A549 treated with AZD9567 at 1 μM for 4 hours (cell line): ENCODE data around the gene HEXD. TPM values are rescaled to one million over a fixed set of nuclear protein-coding genes. Genes with fewer than 3 reads are reported as not detected.

Experiments
- total RNA-seq: library from RNA; stranded (reverse); fragments of 200-300 nt; extraction: Qiagen RNA extraction; gene quantifications from 5 replicates; pipeline ENCODE4 v1.2.3, GENCODE V29; 2022; ENCODE audit not compliant: insufficient read depth

The HEXD gene
- 16.0 to 19.8 TPM (median 17.8 TPM) in 5 replicates for total RNA-seq

DNA sequence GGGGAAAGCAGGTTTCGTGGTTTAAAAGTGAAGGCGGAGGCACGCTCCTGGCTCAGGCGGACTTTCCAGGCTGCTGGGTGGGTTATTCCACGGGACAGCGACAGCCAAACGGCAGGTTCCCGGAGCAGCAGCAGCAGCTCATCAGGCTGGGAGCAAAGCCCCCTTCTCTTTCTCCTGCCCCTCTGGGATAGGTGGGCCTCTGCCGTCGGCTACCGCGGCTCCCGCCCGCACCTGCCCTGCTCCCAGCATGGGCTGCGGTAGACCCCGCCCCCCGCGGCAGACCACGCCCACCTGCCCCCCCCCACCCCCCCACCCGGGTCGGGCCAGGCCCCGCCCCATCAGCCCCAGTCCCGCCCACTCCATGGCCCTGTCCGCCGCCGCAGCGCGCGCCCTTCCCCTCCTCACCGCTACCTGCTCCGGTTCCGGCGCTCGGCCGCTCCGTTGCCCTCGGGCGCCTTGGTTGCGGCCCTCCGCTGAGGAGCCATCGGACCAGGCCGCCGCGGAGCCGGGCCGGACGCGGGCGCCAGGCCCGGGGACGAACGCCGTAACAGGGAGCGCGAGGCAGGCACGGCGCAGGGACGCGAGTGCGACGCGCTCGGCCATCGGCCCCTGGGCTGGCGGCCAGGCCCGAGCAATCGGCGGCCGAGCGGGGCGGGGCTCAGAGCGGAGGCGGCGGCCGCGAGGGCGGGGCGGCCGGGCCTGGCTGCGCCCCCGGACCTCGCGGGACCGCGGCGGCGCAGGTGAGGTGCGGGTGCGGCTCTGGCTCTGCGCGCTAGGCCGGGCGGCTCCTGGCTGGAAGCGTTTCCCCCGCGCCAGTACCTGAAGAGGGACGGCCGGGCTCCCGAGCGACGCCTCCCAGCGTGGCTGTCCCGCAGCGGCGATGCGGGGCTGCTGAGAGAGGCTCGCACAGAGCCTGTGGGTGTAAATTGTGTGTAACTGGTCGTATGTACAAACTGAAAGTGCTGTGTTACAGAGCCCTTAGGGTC lies at the start of gene HEXD, which contains the start of gene OGFOD3:
HEXD (plus strand) TSS at position 347 of the 986 bp plus-strand sequence. CDS start 1,453 bp downstream, outside the sequence.
OGFOD3 (minus strand) TSS at position 586 of the 986 bp plus-strand sequence; CDS start at position 485, 101 bp downstream.

DNA sequence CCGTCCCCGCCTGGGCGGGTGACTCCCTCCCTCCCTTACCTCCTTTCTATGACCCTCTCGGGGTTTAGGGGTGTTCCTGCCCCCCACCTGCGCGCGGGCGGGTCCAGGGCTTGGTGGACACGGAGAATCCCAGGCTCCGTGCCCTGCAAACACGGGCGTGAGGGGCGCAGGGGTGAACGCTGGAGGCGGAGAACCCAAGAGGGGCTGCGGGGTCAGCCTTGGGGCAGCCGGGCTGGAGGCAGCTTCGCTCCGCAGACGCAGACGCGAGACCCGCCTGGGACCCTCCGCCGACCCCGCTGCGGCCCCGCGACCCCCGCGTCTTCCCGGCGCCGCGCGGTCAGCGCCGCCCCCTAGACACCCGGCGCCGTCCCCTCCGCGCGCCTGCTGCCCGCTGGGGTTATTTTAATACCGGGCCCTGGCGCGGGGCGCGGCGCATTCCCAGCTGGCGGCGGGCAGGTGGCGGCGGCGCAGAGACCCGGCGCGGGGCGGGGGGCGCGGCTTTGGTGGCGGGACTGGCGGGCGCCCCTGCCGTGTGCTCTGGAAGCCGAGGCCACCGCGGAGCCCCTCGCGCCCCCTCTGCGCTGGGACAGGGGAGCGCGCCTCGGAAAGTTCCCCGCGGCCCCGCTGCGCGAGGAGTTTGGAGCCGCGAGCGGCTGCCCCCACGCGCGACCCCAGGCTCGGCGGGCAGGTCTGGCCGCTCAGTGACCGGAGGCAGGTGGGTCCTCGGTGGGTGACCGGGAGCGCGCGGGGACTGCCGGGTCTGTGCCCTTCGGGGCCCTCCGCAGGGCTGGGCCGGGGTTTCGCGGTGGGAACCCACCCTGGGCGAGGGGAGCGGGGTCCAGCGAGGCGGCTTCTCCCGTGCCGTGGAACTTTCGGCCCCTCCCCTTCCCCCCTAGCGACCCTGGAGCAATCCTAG lies 46.6 kb upstream of the HEXD start, which contains the start of gene UTS2R:
UTS2R (plus strand) TSS at position 433 of the 916 bp plus-strand sequence. CDS start 2,560 bp downstream, outside the sequence.

DNA sequence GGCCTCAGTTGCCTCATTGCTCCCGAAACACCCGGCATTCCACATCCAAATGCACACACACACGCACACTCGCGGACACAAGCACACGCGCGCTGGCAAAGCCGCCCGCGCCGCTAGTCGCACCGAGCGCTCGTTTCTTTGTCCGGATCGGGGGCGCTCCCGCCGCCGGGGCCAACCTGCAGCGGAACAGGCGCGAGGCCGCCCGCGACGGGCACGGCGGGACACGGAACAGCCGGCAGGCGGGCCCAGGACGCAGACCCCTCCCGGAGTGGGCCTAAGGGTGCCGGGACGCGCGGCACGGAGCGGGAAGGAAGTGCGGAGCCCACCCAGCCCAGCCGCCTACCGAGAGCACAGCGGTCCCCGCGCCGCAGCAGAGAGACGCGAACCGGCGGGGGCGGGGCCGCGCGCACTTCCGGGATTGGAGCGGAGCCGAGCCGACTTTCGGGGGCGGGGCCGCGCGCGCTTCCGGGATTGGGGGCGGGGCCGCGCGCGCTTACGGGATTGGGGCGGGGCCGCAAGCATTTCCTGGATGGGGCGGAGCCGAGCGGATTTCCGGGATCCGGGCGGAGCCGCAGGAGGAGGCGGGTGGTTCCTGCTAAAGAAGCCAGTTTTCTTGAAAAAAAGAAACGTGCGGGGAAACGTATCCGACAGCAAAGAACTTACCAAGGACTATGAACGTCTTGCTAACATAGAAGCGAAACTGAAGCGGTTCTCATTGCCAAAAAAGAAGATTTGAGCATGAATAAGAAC lies 32.4 kb downstream of the HEXD start, which contains the start of gene CYBC1:
CYBC1 (minus strand) TSS at position 396 of the 750 bp plus-strand sequence. CDS start 1,498 bp downstream, outside the sequence.

DNA sequence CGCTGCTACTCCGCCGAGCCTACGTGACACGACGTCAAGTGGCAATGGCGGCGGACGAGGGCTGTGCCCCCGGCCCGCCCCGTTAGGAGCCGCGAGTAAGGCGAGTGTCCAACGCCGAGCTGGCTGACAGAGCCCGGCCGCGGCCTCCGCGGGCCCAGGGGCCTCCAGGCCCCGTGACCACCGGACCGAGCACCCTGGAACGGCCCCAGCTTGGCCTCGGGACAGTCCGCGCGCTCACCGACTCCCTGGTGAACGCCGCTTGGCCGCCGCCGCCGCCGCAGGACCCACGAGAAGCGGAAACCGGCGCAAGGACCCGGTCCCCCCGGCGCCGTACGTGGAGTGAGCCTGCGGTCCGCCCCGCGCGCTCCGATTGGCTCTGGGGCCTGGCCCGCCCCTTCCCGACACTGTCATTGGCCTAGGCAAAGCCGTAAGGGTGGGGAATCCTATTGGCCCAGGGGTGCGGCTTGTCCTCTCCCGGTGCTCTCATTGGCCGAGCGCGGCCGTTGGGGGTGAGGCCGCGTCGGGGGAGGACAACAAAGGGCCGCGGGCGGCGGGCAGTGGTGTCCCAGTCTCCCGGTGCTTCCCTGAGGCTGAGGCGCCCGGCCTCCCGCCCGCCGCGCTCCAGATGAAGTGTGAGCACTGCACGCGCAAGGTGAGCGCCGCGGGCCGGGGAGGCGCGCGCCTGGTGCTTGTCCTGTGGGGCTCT lies 40.2 kb downstream of the HEXD start, which contains the start of gene NARF:
NARF (plus strand) TSS at position 563 of the 706 bp plus-strand sequence; CDS start at position 626, 63 bp downstream.

Other genes with a start within 250 kb of the HEXD start
- gene CCDC57, start 205.5 kb upstream of the HEXD start, total RNA-seq: 8.8 to 30.2 TPM (median 26.3 TPM) in 5 replicates
- gene SLC16A3, start 189.3 kb upstream of the HEXD start, total RNA-seq: 104 to 159 TPM (median 147 TPM) in 5 replicates
- 169 to 215 TPM (median 206 TPM) in 5 replicates for gene CSNK1D, start 144.6 kb upstream of the HEXD start, total RNA-seq
- gene CD7, start 100.7 kb upstream of the HEXD start, total RNA-seq: 0.12 to 2.2 TPM (median 0.16 TPM) in 3 of 5 replicates, not detected in the others
- 1.6 to 6.3 TPM (median 2.3 TPM) in 5 replicates for gene SECTM1, start 84.6 kb upstream of the HEXD start, total RNA-seq
- 0.45 to 0.56 TPM (median 0.49 TPM) in 4 of 5 replicates, not detected in the other for gene TEX19, start 59.1 kb upstream of the HEXD start, total RNA-seq
- gene UTS2R, start 46.6 kb upstream of the HEXD start, total RNA-seq: 0.06 TPM in 1 of 5 replicates, not detected in the others
- gene OGFOD3, start 239 bp downstream of the HEXD start, total RNA-seq: 22.5 to 31.7 TPM (median 25.0 TPM) in 5 replicates
- gene CYBC1, start 32.4 kb downstream of the HEXD start, total RNA-seq: 55.8 to 63.4 TPM (median 61.0 TPM) in 5 replicates
- 46.2 to 60.1 TPM (median 53.6 TPM) in 5 replicates for gene NARF, start 40.4 kb downstream of the HEXD start, total RNA-seq
- 48.6 to 60.7 TPM (median 56.4 TPM) in 5 replicates for gene FOXK2, start 101.4 kb downstream of the HEXD start, total RNA-seq
- 84.8 to 99.2 TPM (median 94.5 TPM) in 5 replicates for gene WDR45B, start 230.1 kb downstream of the HEXD start, total RNA-seq